SK-N-SH (cell line): ENCODE measurements around the gene PANK4. TPM values are rescaled to one million over a fixed set of nuclear protein-coding genes. Genes with fewer than 3 reads are reported as not detected.

Experiments
- CTCF ChIA-PET: fragments of 300-600, 350-600 bp; formaldehyde crosslinking; extraction: SDS; loops from one replicate; lab custom pipeline; 2021; lab: Yijun Ruan, JAX
- POLR2A ChIA-PET: fragments of 350-600 bp; sonication (Branson Sonifier 250); formaldehyde crosslinking; extraction: SDS; loops from one replicate; lab custom pipeline; 2020; ENCODE audit warnings: antibody characterized with exemption, inconsistent platforms; lab: Yijun Ruan, JAX
- DNase-seq: peaks from one replicate; pipeline ENCODE4 v3.0.0; 2012
- H2AFZ ChIP-seq: fragments of 200-600 bp; sonication (generic); 2 replicates; pipeline ENCODE4 v1.8.1; 2016; ENCODE audit warnings: antibody characterized with exemption, mild to moderate bottlenecking, low read depth
- H3F3A ChIP-seq: fragments of 200-600 bp; sonication (generic); replicated peaks from 2 replicates; pipeline ENCODE3; 2016; ENCODE audit warnings: antibody characterized with exemption, mild to moderate bottlenecking; ENCODE audit not compliant: insufficient read depth
- H3K27ac ChIP-seq, 2 experiments: fragments of 200-500 bp in 1 of 2; fragments of 200-600 bp in 1 of 2; sonication (Bioruptor generic) in 1 of 2; sonication (generic), shearing (Covaris generic) in 1 of 2; 2 replicates each; pipeline versions ENCODE4 v1.5.1 to v1.6.1; 2014 to 2016; ENCODE audit warnings: low read depth in 2 of 2, inconsistent platforms in 1 of 2, low read length in 1 of 2, mild to moderate bottlenecking in 1 of 2, mixed read lengths in 1 of 2
- H3K27me3 ChIP-seq: fragments of 200-600 bp; sonication (generic), shearing (Covaris generic); 2 replicates; pipeline ENCODE4 v1.6.1; 2016; ENCODE audit warnings: mixed run types; ENCODE audit not compliant: insufficient read depth
- H3K36me3 ChIP-seq, 2 experiments: fragments of 200-500 bp in 1 of 2; fragments of 200-600 bp in 1 of 2; sonication (Bioruptor generic) in 1 of 2; sonication (generic) in 1 of 2; replicated peaks in 1 of 2; 2 replicates each; pipeline versions ENCODE3 to v1.5.1; 2014 to 2016; ENCODE audit warnings: low read length in 1 of 2, mild to moderate bottlenecking in 1 of 2; ENCODE audit not compliant: insufficient read depth in 2 of 2, control insufficient read depth in 1 of 2
- H3K4me1 ChIP-seq, 2 experiments: fragments of 200-500 bp in 1 of 2; fragments of 200-600 bp in 1 of 2; sonication (Bioruptor generic) in 1 of 2; sonication (generic), shearing (Covaris generic) in 1 of 2; 2 replicates each; pipeline versions ENCODE4 v1.5.1 to v1.6.1; 2014 to 2016; ENCODE audit warnings: low read depth in 1 of 2, low read length in 1 of 2, mixed run types in 1 of 2; ENCODE audit not compliant: insufficient read depth in 2 of 2, control insufficient read depth in 1 of 2
- H3K4me2 ChIP-seq: fragments of 200-600 bp; sonication (generic), shearing (Covaris generic); 2 replicates; pipeline ENCODE4 v1.6.1; 2017; ENCODE audit warnings: mixed run types
- H3K4me3 ChIP-seq, 2 experiments: fragments of 200-500 bp in 1 of 2; fragments of 200-600 bp in 1 of 2; sonication (Bioruptor generic) in 1 of 2; sonication (generic), shearing (Covaris generic) in 1 of 2; 2 replicates each; pipeline versions ENCODE4 v1.5.1 to v1.8.1; 2014 to 2016; ENCODE audit warnings: low read depth in 2 of 2, inconsistent platforms in 1 of 2, low read length in 1 of 2, mild to moderate bottlenecking in 1 of 2, mixed read lengths in 1 of 2, moderate library complexity in 1 of 2
- H3K79me2 ChIP-seq: fragments of 200-600 bp; sonication (generic); 2 replicates; pipeline ENCODE4 v1.8.1; 2017; ENCODE audit warnings: mild to moderate bottlenecking; ENCODE audit not compliant: insufficient read depth
- H3K9ac ChIP-seq: fragments of 200-600 bp; sonication (generic); 2 replicates; pipeline ENCODE4 v1.6.1; 2017; ENCODE audit warnings: mixed run types
- H3K9me2 ChIP-seq: fragments of 200-600 bp; sonication (generic); 2 replicates; pipeline ENCODE4 v1.6.1; 2017; ENCODE audit warnings: mixed run types
- H3K9me3 ChIP-seq: fragments of 200-600 bp; sonication (generic); 2 replicates; pipeline ENCODE4 v1.6.1; 2017; ENCODE audit warnings: mixed run types, mild to moderate bottlenecking, moderate library complexity
- H4K20me1 ChIP-seq: fragments of 200-600 bp; sonication (generic); 2 replicates; pipeline ENCODE4 v1.6.1; 2017; ENCODE audit warnings: mild to moderate bottlenecking, mixed run types; ENCODE audit not compliant: insufficient read depth
- CHD2 ChIP-seq: fragments of 150-350 bp; IDR thresholded peaks from 2 replicates; pipeline ENCODE4 v1.6.1; 2018; ENCODE audit warnings: low read length; ENCODE audit not compliant: partially characterized antibody
- EP300 ChIP-seq, 2 experiments: IDR thresholded peaks; 2 replicates each; pipeline versions ENCODE4 v1.4.0 to v1.6.1; 2012; ENCODE audit warnings: borderline replicate concordance in 1 of 2, low read depth in 1 of 2, low read length in 1 of 2
- EZH2phosphoT487 ChIP-seq: fragments of 200-600 bp; sonication (generic); IDR thresholded peaks from 2 replicates; pipeline ENCODE4 v1.6.1; 2017; ENCODE audit warnings: low read depth, mixed run types, mild to moderate bottlenecking, antibody characterized with exemption, moderate library complexity, borderline replicate concordance
- GATA2 ChIP-seq: sonication (generic); formaldehyde crosslinking; IDR thresholded peaks from 2 replicates; pipeline ENCODE4 v1.5.0; 2020; ENCODE audit warnings: mild to moderate bottlenecking, missing genetic modification reagents
- MEF2A ChIP-seq: IDR thresholded peaks from 2 replicates; pipeline ENCODE4 v1.4.0; 2012; ENCODE audit warnings: low read depth, borderline replicate concordance
- MXI1 ChIP-seq: IDR thresholded peaks from 2 replicates; pipeline ENCODE4 v1.6.1; 2012; ENCODE audit warnings: mild to moderate bottlenecking, low read depth, low read length, improper control_type of control experiment
- NFIC ChIP-seq: IDR thresholded peaks from 2 replicates; pipeline ENCODE4 v1.4.0; 2012; ENCODE audit warnings: borderline replicate concordance
- NRF1 ChIP-seq: IDR thresholded peaks from 2 replicates; pipeline ENCODE4 v1.6.1; 2012; ENCODE audit warnings: low read depth, mild to moderate bottlenecking, low read length
- PBX3 ChIP-seq: IDR thresholded peaks from 2 replicates; pipeline ENCODE4; 2012
- RAD21 ChIP-seq: IDR thresholded peaks from 2 replicates; pipeline ENCODE4 v1.6.1; 2012; ENCODE audit warnings: mild to moderate bottlenecking, low read length
- REST ChIP-seq: IDR thresholded peaks from 2 replicates; pipeline ENCODE4 v1.6.1; 2012; ENCODE audit warnings: mild to moderate bottlenecking, low read depth, low read length, moderate library complexity
- RFX5 ChIP-seq: IDR thresholded peaks from 2 replicates; pipeline ENCODE4 v1.6.1; 2012; ENCODE audit warnings: mild to moderate bottlenecking, improper control_type of control experiment, low read length
- RXRA ChIP-seq: IDR thresholded peaks from 2 replicates; pipeline ENCODE4 v1.4.0; 2012; ENCODE audit warnings: low read depth, mild to moderate bottlenecking, borderline replicate concordance
- SIN3A ChIP-seq: IDR thresholded peaks from 2 replicates; pipeline ENCODE4 v1.6.1; 2012; ENCODE audit warnings: low read depth, mild to moderate bottlenecking, low read length, moderate library complexity, borderline replicate concordance
- SMC3 ChIP-seq: IDR thresholded peaks from 2 replicates; pipeline ENCODE4 v1.6.1; 2012; ENCODE audit warnings: low read depth, low read length, improper control_type of control experiment
- TCF12 ChIP-seq: IDR thresholded peaks from 2 replicates; pipeline ENCODE4 v1.4.0; 2012
- YY1 ChIP-seq: IDR thresholded peaks from 2 replicates; pipeline ENCODE4 v1.4.0; 2012; ENCODE audit warnings: low read depth, mild to moderate bottlenecking
- WGBS: methylation state at CpG from one replicate; pipeline ENCODE4 v1.1.6; 2017; ENCODE audit warnings: low lambda C conversion rate; 5-methylcytosine and 5-hydroxymethylcytosine counted together
- polyA plus RNA-seq, 3 experiments: library from polyadenylated mRNA; depleted of rRNA; stranded (reverse); fragments of >200 nt; gene quantifications; 2 replicates each; pipeline ENCODE4 v1.2.3, GENCODE V29; 2012
- TF ChIP-seq, protein P1 (sequence below): IDR thresholded peaks from 2 replicates; pipeline ENCODE4 v1.4.0; 2012; ENCODE audit warnings: low read depth, borderline replicate concordance
- TF ChIP-seq, protein P2 (sequence below): IDR thresholded peaks from 2 replicates; pipeline ENCODE4 v1.4.0; 2012; ENCODE audit warnings: low read depth

Gene PANK4
- polyA plus RNA-seq, 1 of the 3 experiments (the other 2 are of a cell fraction): 16.6 TPM

DNA sequence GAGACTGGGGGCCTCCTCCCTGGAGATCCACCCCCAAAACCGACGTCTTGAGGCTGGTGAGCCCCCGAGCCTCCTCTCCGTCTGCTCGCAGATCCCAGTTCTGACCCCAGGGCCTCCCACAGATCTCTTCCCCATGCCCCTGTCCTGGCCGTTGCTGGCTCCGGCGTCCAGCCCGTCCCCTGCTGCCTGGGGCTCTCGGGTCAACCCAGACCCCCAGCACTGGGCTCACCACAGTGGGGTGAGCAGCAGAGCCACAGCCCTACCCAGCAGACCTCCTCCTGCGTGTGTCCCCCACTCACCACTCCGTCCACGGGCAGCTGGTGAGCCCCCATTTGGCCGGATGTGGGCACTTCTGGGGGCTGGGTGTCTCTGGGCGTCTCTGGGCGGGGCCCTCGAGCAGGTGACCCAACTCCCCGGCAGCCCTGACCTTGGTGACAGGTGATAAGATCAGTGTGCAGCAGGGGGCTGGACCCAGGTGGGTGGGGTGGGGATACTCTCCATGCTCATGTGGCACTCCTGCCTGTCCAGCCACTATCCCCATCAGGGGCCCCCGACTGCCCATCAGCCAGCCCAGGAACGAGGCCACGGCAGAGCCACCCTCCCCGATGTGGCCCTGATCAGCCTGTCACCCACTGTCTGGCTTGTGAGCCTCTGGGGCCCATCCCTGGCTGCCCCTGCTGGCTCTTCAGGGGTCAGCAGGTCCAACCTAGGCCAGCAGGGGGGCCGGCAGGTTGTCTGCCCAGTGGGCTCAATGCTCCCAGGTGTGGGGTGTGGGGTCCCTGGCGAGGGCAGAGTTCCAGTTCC, 30.5 kb upstream of the PANK4 start:
- no peaks in the 10 kb centered on the region for H3K9me2 ChIP-seq
- H3K36me3 ChIP-seq: no peaks in the 10 kb centered on the region
- no peak overlapping the region for H3K4me3 ChIP-seq
- WGBS: 34% methylated on average over 4 of the region's 24 CpGs
- no peak for TF ChIP-seq MXI1
- no peak for TF ChIP-seq EP300 (IDR thresholded peaks at IDR 0.05; ENCODE audit: borderline replicate concordance in 1 of 2, low read depth in 1 of 2, low read length in 1 of 2)
- no peak for TF ChIP-seq MEF2A
- no peaks in the 10 kb centered on the region for H3K9me3 ChIP-seq
- H3K9ac ChIP-seq: no peak overlapping the region
- H3K79me2 ChIP-seq: no peaks in the 10 kb centered on the region
- POLR2A ChIA-PET: no interaction called here
- H3K4me2 ChIP-seq: peak overlapping the region; percentile 44; the same call in 1 of the 2 replicates
- no peaks in the 10 kb centered on the region for H4K20me1 ChIP-seq
- H3K4me1 ChIP-seq: peaks cover 0 to 4% of the 10 kb centered on the region in 2 experiments; a peak in 1 of 4 replicates
- H2AFZ ChIP-seq: no peak overlapping the region; the same call in 1 of the 2 replicates
- no peak for DNase-seq
- no peaks in the 10 kb centered on the region for H3K27me3 ChIP-seq
- CTCF ChIA-PET: interaction anchor here (0.6 to 3.3 kb wide), 7 partner anchors 9 to 230 kb away, joined by 3 to 16 read pairs (median 12); no protein-coding TSS in a partner anchor
- H3K27ac ChIP-seq: no peak overlapping the region
- H3F3A ChIP-seq: no peaks in the 10 kb centered on the region

- no peaks in the 10 kb centered on the region for H3K9me2 ChIP-seq
- CTCF ChIA-PET: interaction anchor here (1.6 to 3.3 kb wide), 4 partner anchors 9 to 230 kb away, joined by 6 to 16 read pairs (median 12); no protein-coding TSS in a partner anchor
- no peaks in the 10 kb centered on the region for H4K20me1 ChIP-seq
- 59% methylated on average over 10 of the region's 16 CpGs for WGBS
- POLR2A ChIA-PET: no interaction called here
- H3K27ac ChIP-seq: no peak within 1 kb of the TSS
- no peaks in the 10 kb centered on the region for H3K79me2 ChIP-seq
- H3K9ac ChIP-seq: no peak within 1 kb of the TSS
- peaks cover 0 to 4% of the 10 kb centered on the region in 2 experiments; a peak in 1 of 4 replicates for H3K4me1 ChIP-seq
- no peaks in the 10 kb centered on the region for H3K27me3 ChIP-seq
- no peak within 1 kb of the TSS; the same call in 1 of the 2 replicates for H2AFZ ChIP-seq
- no peaks in the 10 kb centered on the region for H3K36me3 ChIP-seq
- H3K4me2 ChIP-seq: peak within 1 kb of the TSS; percentile 44; the same call in 1 of the 2 replicates
- no peak within 1 kb of the TSS for H3K4me3 ChIP-seq
- no peaks in the 10 kb centered on the region for H3K9me3 ChIP-seq
- no peak for DNase-seq
- no peaks in the 10 kb centered on the region for H3F3A ChIP-seq
- no peak for TF ChIP-seq EZH2phosphoT487
- TF ChIP-seq PBX3: no peak
- no peak for TF ChIP-seq SMC3
- TF ChIP-seq SIN3A: no peak
- no peak for TF ChIP-seq REST
- no peak for TF ChIP-seq TCF12
- TF ChIP-seq, protein P1, sequence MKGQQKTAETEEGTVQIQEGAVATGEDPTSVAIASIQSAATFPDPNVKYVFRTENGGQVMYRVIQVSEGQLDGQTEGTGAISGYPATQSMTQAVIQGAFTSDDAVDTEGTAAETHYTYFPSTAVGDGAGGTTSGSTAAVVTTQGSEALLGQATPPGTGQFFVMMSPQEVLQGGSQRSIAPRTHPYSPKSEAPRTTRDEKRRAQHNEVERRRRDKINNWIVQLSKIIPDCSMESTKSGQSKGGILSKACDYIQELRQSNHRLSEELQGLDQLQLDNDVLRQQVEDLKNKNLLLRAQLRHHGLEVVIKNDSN: no peak
- no peak for TF ChIP-seq GATA2 (CRISPR knock-in tag)
- TF ChIP-seq NFIC: no peak
- TF ChIP-seq, protein P2, sequence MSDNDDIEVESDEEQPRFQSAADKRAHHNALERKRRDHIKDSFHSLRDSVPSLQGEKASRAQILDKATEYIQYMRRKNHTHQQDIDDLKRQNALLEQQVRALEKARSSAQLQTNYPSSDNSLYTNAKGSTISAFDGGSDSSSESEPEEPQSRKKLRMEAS: no peak
- TF ChIP-seq CHD2: no peak
- no peak for TF ChIP-seq RXRA
- TF ChIP-seq RFX5: no peak
- TF ChIP-seq RAD21: no peak
- no peak for TF ChIP-seq YY1
- no peak for TF ChIP-seq NRF1
Measured at GRCh38 chr1:2556277-2556677, 29.9 kb upstream of the PANK4 start, which contains the start of gene TNFRSF14. TSS of gene TNFRSF14 (plus strand) at chr1:2556371. CDS start at chr1:2556665, 294 bp downstream.
